GM10266 (cell line): ENCODE measurements around the gene AQP6.
A peak's percentile ranks its signal among the peaks of the same experiment; 100 is the strongest.

Experiments
- DNase-seq: peaks from one replicate; pipeline ENCODE4 v3.0.0; 2012; ENCODE audit errors: extremely low spot score
- TF ChIP-seq, protein P1 (sequence below): IDR thresholded peaks from 2 replicates; pipeline ENCODE4 v1.5.1; 2012; ENCODE audit warnings: mild to moderate bottlenecking, low read depth; ENCODE audit not compliant: control insufficient read depth, insufficient read depth; ENCODE audit errors: missing control alignments

AQP6 gene

DNA sequence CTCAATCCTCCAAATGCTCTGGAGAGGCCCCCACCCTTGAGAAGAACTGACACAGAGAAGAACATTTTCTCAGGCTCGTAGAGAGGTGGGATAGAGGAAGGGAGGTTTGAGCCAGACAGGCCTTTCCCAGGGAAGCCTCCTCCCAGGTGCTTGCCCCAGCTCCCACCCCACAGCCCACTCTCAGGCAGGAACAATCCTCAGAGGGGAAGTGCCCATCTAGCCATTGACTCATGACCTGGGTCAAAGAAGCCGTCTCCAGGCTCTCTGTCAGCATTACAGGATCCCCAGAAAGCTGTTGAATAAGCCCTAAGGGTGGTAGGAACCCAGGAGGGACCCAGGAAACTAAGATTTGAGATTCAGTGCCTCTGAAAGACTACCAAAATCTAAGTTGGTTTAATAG lies 3.8 kb downstream of the AQP6 start:
- no peak for DNase-seq
- TF ChIP-seq, protein P1, sequence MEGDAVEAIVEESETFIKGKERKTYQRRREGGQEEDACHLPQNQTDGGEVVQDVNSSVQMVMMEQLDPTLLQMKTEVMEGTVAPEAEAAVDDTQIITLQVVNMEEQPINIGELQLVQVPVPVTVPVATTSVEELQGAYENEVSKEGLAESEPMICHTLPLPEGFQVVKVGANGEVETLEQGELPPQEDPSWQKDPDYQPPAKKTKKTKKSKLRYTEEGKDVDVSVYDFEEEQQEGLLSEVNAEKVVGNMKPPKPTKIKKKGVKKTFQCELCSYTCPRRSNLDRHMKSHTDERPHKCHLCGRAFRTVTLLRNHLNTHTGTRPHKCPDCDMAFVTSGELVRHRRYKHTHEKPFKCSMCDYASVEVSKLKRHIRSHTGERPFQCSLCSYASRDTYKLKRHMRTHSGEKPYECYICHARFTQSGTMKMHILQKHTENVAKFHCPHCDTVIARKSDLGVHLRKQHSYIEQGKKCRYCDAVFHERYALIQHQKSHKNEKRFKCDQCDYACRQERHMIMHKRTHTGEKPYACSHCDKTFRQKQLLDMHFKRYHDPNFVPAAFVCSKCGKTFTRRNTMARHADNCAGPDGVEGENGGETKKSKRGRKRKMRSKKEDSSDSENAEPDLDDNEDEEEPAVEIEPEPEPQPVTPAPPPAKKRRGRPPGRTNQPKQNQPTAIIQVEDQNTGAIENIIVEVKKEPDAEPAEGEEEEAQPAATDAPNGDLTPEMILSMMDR: no peak

DNA sequence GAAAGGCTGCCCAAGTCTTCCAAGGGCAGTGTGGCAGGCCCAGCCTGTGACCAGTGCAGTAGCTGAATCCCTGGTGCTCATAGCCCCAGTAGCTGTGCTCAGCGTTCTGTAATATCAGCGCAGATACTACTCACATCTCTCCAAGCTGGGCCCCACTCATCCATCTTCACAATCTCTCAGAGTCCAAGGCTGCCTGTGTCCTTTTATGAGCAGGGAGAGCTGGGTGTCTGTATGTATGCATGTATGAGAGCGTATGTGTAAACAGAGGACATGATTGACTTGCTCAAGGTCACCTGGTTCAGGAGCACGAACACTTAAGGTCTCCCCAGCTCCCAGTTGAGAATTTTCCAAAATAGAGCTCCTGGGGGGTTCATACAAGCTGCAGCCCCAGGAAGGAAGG lies 5.4 kb downstream of the AQP6 start:
- DNase-seq: no peak

DNA sequence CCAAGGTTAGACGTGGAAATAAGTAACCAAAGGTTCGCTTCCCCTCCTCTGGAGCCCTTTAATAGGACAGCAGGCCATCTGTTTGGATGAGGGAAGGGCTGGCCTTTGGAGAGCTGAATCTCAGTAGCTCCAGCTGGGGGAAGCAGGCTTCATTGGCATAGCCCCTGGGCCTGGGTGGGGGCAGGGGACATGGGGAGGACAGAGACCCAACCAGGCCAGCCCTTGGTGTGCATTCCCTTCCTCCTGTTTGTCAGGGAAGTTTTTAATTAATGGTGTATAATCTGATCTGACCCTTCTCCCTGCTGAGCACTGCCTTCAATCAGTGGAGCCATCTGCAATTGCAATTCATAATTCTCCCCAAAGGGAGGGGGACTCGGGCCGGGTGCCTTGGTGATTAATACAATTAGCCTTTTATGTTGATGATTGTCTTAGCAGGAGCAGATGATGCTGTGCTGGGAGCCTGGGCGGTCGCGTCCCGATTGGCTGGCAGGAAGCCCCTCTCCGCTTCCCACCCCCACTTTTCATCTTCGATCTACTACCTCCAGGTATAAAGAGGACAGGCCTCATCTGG lies 6.4 kb downstream of the AQP6 start:
- TF ChIP-seq, protein P1: no peak
- no peak for DNase-seq

More for the DNA sequence above, 5.4 kb downstream of the AQP6 start:
- TF ChIP-seq, protein P1: no peak

DNA sequence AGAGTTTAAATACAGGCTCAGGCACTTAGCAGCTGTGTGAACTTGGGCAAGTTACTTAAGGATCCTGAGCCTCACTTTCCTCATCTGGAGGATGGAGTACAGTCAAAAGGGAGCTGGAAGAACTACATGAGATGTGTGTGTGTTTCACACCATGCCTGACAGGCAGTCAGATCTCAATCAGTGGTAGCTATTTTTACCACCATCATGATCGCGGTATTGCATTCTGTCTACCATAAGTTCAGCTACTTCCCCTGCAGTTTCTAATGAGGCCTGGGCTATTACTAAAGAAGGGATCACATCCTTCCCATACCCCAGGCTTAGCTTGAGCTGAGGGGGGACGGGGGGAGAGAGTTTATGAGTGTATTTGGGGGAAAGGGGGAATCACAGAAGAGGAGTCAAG lies 7.0 kb downstream of the AQP6 start:
- TF ChIP-seq, protein P1: no peak
- DNase-seq: peak; percentile 4

DNA sequence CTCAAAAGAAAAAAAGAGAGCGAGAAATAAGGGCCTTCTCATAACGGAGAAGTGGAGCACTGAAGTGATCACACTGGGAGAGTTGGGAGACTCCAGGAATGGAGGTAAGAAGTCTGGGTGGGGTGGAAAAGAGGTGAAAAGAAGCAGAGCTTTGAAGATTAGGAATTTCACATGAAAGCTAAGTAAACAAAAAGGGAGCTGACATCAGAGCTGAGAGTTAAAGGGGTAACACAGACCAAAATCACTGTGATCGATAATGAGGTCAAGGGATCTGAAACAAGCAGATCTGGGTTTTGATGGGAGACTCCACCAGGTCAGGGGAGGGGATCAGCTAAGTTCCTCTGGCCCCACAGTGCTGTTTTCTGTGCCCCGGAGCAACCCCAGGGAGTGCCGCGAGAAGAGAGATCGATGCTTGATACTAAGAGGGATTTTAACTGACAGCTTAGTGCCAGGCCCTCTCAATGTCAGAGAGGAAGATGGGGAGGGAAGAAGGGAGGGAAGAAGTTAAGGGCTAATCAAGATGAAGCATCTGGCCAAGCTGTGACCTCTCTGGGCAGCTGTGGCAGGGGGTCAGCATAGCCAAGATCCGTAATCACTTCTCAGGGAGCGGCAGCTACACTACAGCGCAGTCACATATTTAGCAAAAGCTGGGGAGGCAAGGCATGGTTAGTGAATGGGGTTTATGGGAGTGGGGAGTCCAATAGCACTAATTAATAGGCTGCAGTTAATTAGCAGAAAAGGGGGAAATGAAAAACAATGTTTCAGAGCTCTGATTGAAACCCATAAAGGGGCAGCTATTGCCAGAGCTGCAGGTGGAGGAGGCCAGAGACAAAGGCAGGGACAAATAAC lies 8.0 kb downstream of the AQP6 start:
- DNase-seq: no peak
- TF ChIP-seq, protein P1: no peak

DNA sequence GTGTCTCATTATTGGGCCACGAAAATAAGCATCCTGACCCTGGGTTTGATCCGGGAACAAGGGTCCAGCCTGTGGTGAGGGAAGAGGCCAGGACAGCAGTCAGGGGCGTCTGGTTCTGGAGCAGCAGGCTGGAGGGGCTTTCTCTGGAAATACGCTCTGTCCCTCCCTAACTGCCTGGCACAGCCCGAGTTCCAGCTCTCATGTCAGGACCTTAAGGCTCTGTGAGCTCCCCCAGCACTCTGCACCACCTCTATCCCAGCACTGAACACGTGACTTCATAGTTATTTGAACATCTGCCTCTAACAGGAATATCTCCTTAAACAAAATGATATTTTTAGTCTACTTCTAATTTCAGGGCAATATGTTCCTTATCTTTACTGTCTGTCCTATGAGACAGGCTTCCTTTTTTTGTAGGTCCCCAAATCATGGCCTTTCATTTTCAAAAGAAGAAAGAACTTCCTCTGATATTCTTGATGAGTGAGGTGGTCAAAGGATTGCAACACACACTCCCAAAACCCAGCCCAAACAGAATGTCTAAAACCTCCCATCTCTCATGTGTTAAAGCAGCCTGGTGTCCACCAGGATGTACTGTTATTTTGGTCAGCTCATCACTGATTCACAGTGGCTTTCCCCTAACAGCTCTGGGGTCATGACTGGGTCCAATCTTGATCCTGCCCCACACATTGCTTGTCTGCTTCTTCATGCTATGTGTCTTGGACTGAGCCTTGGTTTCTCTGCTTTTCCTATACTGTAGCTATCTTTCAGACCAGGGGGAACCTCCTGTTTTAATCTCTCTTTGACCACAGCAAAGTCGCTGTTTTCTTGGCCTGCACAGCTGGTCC lies 9.7 kb downstream of the AQP6 start:
- DNase-seq: no peak
- TF ChIP-seq, protein P1: no peak

DNA sequence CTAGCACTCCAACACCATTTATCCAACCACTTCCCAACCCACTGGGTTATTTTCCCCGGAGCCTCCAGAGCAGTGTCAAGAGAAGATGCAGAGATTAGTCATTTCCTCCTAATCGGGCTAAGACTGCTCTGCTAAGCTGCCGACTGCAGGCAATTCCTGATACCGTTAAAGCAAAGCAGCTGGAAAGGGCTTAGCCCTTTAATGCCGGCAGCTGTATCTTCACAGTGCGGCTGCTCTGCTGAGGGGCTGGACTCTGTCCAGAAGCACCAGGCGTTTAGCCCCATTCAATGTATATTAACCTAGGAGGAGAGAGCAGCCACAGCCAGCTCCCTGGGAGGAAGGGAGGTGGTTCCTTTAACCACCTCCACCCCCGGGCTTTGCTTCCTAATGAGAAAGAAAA lies 11.1 kb downstream of the AQP6 start:
- peak; percentile 4 for DNase-seq
- TF ChIP-seq, protein P1: no peak
